Ramos (cell line): ENCODE measurements around the gene ZDHHC14.

ENCODE experiments used
- in situ Hi-C: fragments of 300-500 bp; cut with MboI; formaldehyde crosslinking; loops from one replicate; pipeline ENCODE4 v1.14.3; 2022; ENCODE audit warnings: low sequenced_read_pairs; ENCODE audit not compliant: unreplicated experiment

The ZDHHC14 gene

DNA sequence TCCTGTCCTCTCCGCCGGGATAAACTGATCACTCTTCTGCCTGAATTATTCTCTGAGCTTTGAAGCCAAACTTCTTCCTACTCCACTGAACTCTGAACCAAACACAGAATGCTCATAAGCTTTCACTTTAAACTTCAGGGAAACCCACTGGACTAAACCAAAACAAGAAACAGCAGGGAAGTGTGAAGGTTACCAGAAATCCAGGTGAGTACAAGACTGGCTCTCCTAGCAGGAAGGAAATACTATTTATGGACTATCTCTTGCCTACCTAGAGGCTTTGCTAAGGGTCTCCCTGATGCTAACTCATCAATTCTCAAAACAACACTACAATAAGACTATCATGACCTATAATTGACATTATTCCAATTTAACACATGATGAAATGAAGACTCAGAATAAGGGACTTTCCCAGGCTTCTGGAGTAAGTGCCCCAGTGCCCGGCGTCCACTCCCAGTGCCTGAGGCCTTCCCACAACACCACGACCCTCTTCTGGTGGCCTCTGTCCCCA, 145.0 kb downstream of the ZDHHC14 start:
- in situ Hi-C loops: no loop called here

GRCh38 chr6:157527471-157527907, 146.5 kb downstream of the ZDHHC14 start:
- in situ Hi-C loops: no loop called here

DNA sequence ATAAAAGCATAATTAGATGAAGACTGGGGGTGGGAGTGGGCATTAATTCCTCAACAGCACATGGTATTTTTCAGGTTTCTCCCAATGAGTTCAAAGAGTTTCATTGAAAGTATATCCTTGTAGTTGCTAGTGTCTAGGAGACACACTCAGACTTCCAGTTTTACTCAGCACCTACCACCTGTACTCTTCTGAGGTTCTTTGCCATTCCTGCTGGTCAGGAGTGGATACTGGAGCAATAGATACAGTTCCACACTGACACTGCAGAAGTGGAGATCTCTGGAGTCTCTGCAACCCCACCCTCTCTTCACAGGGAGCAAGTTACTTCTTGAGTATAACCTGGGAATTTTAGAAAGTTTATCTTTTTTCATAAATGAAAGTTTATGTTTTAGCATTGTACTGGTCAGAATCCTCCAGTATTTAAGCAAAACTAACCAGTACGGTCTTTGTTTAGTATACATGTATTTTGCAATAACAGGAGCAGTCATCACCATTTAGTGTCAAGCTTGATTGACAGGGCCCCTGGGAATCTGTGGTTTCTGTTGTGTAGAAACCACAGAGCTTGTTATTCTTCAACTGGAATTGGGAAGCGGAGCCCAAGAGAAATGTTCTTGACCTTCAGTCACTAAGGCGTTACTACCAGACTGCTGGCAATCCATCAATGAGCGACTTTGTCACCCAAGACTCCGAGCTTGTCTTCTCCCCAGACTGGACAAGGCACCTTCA, 148.1 kb downstream of the ZDHHC14 start:
- in situ Hi-C loops: no loop called here

GRCh38 chr6:157529654-157530039, 148.7 kb downstream of the ZDHHC14 start:
- in situ Hi-C loops: no loop called here

DNA sequence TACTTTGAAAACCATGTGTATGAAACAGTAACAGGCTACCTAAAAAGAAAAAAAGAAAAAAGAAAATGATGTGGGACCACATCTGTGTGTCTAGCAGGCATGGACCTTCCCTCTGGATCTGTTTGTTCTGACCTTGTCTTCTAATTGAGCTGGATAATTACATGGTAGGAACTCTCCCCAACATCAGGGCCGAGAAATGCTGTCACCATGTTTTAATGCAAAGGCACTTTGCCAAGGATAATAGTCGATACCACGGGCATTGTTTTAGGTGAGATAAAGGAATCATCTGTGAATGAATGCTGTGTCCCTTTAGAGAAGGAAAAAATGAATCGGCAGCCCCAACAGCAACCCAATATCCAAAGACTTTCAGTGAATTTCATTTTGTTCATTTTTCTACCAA, 149.1 kb downstream of the ZDHHC14 start:
- in situ Hi-C loops: no loop called here

- in situ Hi-C loops: no loop called here
Measured at GRCh38 chr6:157530724-157531168, 149.8 kb downstream of the ZDHHC14 start.

- in situ Hi-C loops: no loop called here
Measured at GRCh38 chr6:157531169-157531985, 150.4 kb downstream of the ZDHHC14 start.

GRCh38 chr6:157531986-157532365, 151.0 kb downstream of the ZDHHC14 start:
- in situ Hi-C loops: no loop called here

GRCh38 chr6:157533048-157533871, 152.3 kb downstream of the ZDHHC14 start:
- in situ Hi-C loops: no loop called here

DNA sequence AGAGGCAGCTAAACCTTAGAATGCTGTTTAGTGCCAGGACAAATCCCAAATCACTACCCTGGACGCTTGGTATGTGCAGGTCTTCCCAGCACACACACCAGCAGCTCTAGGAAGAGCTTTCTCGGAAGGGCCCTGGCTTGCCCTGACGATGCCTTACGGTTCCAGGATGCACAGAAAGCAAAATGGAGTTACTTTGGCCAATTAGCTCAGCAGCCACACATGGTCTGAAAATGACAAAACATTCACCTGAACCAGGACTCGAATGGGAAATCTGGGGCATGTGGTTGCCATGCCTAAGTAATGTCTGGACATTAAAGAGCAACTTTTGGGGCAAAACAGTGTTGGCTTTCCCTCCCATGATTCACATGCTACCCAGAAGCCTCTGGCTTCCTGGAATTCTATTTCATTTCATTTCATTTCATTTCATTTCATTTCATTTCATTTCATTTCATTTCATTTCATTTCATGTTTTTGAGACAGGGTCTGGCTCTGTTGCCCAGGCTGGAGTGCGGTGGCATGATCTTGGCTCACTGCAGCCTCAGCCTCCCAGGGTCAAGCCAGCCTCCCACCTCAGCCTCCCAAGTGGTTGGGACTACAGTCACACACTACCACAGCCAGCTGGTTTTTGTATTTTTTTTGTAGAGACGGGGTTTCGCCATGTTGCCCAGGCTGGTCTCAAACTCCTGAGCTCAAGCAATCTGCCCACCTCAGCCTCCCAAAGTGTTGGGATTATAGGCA, 153.3 kb downstream of the ZDHHC14 start:
- in situ Hi-C loops: no loop called here

GRCh38 chr6:157534977-157535339, 154.0 kb downstream of the ZDHHC14 start:
- in situ Hi-C loops: no loop called here

GRCh38 chr6:157535340-157536222, 154.6 kb downstream of the ZDHHC14 start:
- in situ Hi-C loops: no loop called here

DNA sequence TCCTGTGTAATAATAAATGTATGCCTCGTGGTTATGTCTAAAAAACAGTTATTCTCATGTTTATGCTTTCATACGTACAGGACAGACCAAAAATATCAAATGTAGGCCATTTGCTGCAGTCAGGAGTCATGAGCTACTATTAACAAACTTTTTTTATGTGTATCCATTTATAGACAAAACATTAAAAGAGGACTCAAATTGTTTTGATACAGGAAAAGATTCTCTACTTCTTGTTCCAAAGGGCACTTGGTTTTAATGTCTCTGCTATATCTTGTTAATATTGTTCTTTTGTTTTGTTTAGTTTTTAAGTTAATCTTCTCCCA, 155.2 kb downstream of the ZDHHC14 start:
- in situ Hi-C loops: no loop called here

- in situ Hi-C loops: no loop called here
Measured at GRCh38 chr6:157537556-157537955, 156.6 kb downstream of the ZDHHC14 start.

- in situ Hi-C loops: no loop called here
Measured at GRCh38 chr6:157538168-157538567, 157.2 kb downstream of the ZDHHC14 start.

- in situ Hi-C loops: no loop called here
Measured at GRCh38 chr6:157538698-157539097, 157.7 kb downstream of the ZDHHC14 start.

GRCh38 chr6:157539421-157539822, 158.4 kb downstream of the ZDHHC14 start:
- in situ Hi-C loops: no loop called here

DNA sequence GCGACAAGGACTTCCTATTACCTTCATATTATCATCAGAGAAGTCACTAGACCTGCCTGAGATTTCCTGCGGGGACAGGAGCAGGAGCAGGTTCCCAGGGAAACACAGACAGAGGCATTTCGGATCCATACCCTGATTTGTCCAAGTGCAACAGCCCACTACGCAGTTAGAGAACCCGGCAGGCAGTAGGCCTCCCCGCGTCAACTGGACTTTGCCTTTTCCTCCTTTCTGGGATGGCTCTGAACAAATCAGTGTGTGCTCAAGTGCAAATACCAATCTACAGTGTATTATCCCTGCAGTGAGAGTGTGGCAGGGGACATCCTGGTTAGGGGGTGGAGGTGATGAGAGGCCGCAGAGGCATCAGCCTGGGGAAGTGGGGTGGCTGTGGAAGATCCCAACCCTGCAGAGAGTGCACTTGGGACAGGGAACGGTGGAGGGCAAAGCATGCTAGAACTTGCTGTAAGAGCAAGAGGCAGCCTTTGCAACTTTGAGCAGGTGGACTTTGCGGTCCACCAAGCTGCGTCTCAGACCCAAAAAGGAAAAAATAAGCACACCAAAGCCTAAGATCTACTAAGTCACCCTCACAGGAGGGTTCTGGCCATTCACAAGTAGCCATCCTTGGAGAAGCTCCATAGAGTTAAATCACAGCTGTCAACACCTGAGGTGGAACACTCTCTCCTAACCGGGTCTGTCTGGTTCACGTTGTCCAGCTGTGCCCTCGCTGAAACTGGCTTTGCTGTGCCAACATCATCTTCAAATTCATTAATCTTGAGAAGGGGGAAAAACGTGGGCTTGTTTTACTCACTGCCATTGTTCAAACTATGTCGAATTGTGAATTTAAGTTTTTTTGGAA, 159.1 kb downstream of the ZDHHC14 start:
- in situ Hi-C loops: no loop called here
